Muscle layer of duodenum (tissue), 2 donors: Measurements from ENCODE around the gene ZNF683.

Experiments
- H3K27ac ChIP-seq: one replicate; pipeline ENCODE4 v1.7.0; 2013; ENCODE audit warnings: mild to moderate bottlenecking, low read length
- H3K27me3 ChIP-seq: one replicate; pipeline ENCODE4 v1.7.0; 2013; ENCODE audit warnings: low read depth, mild to moderate bottlenecking, control low read depth, low read length
- H3K36me3 ChIP-seq, 2 donors: one replicate each; pipeline ENCODE4 v1.7.0; 2013; ENCODE audit warnings: low read length in 2 of 2, control low read depth in 1 of 2, mild to moderate bottlenecking in 1 of 2; ENCODE audit not compliant: insufficient read depth in 2 of 2, control insufficient read depth in 1 of 2
- H3K4me1 ChIP-seq, 2 donors: one replicate each; pipeline ENCODE4 v1.7.0; 2013; ENCODE audit warnings: low read length in 2 of 2, mild to moderate bottlenecking in 2 of 2, control low read depth in 1 of 2, moderate library complexity in 1 of 2; ENCODE audit not compliant: insufficient read depth in 2 of 2, control insufficient read depth in 1 of 2
- H3K4me3 ChIP-seq, 2 donors: one replicate each; pipeline ENCODE4 v1.7.0; 2013; ENCODE audit warnings: low read length in 2 of 2, low read depth in 1 of 2, mild to moderate bottlenecking in 1 of 2
- H3K9me3 ChIP-seq, 2 donors: one replicate each; pipeline ENCODE4 v1.7.0; 2013; ENCODE audit warnings: low read length in 2 of 2, control low read depth in 1 of 2, mild to moderate bottlenecking in 1 of 2; ENCODE audit not compliant: control insufficient read depth in 1 of 2
- donor health status: healthy.

Gene ZNF683

DNA sequence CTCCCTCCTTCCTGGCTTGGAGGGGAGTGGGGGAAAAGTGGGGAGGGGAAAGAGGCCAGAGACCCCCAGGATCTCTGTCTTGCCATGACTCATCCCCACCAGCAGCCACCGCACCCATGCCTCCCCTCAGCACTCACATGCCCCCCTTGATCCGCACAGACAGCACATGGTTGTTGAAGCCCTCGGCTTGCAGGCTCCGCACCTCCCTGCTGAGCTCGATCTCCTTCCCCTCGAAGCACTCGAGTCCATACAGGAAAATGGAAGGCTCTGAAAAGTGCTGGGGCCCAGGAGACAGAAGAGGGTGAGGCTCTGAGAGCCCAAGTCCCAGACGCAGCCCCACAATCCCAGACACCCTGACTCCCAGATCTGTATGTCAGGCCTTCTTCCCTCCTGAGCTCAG is 44.0 kb downstream of the ZNF683 start:
- H3K27me3 ChIP-seq: peaks cover 4% of the 10 kb centered on the region
- no peak overlapping the region for H3K4me3 ChIP-seq
- H3K27ac ChIP-seq: no peak overlapping the region
- no peaks in the 10 kb centered on the region for H3K9me3 ChIP-seq
- H3K4me1 ChIP-seq: no peaks in the 10 kb centered on the region
- H3K36me3 ChIP-seq: no peaks in the 10 kb centered on the region

DNA sequence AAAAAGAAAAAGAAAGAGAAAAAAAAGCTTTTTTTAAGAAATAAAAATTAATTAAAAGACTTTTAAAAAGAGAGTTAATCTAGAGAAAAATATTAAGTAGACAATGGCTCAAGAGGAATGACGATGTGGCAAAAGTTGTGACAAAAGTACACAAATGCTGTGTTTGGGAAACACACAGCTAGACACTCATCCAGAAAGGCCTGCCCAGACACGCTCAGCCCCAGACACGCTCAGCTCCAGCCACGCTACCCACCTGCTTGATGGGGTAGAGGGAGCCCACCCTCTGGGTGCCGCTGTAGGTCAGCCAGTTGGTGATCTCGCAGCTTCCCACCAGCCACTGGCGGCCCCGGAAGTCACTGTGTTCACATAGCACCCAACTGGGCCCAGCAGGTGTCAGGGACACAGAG is 44.6 kb downstream of the ZNF683 start:
- no peaks in the 10 kb centered on the region for H3K36me3 ChIP-seq
- no peak overlapping the region for H3K4me3 ChIP-seq
- no peaks in the 10 kb centered on the region for H3K4me1 ChIP-seq
- no peak overlapping the region for H3K27ac ChIP-seq
- H3K27me3 ChIP-seq: peaks cover 4% of the 10 kb centered on the region
- no peaks in the 10 kb centered on the region for H3K9me3 ChIP-seq

DNA sequence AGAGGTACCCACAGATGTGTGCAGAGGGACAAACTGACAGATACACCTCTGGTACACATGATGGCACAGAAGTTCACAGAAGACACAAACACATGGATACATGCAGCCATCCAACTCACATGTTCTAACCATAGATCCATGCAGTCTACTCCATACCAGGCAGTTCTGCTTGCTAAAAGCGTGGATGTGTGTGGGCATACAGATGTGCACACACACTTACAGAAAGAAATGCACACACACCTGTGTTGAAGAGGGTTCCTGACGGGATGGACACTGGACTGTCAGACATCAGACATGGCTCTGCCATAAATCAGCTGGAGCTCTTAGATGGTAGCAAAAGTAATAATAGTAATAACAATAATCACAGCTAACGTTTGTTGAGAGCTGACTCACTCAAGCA is 48.0 kb downstream of the ZNF683 start:
- Histone ChIP-seq H3K9me3 (no peaks in the 10 kb centered on the region), H3K27me3 (no peaks in the 10 kb centered on the region), H3K4me3 (no peak overlapping the region), H3K4me1 (peaks cover 0 to 9% of the 10 kb centered on the region in 2 donors), H3K27ac (no peak overlapping the region), H3K36me3 (no peaks in the 10 kb centered on the region)

DNA sequence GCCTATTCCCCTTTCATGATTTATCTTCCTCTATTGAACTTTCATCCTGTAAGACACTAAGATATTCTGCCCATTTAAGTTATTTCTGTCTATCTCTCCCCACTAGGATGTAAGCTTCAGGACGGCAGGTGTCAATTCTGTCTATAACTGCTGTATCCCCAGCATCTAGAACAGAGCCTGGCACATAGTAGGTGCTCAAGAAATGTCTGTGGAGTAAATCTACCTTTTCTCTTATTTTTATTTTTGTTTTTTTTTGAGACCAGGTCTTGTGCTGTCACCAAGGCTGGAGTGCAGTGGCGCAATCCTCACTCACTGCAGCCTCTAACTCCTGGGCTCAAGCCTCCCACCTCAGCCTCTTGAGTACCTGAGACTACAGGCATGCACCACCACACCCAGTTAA is 49.2 kb downstream of the ZNF683 start:
- no peaks in the 10 kb centered on the region for H3K36me3 ChIP-seq
- H3K4me3 ChIP-seq: no peak overlapping the region
- H3K27ac ChIP-seq: no peak overlapping the region
- no peaks in the 10 kb centered on the region for H3K9me3 ChIP-seq
- H3K4me1 ChIP-seq: peaks cover 0 to 9% of the 10 kb centered on the region in 2 donors
- H3K27me3 ChIP-seq: no peaks in the 10 kb centered on the region

DNA sequence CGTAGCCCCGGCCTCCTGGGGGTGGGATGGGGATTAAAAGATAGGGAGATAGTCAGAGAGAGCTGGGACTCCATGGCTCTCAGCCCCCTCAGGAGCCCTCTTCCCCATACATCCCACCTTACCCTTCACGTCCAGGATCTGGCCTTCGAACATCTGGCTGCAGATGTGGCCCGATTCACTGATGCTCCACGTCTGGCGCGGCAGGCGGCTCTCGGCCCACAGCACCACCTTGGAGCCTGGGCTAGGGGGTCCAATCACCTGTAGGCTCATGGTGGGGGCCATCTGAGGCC is 50.6 kb downstream of the ZNF683 start:
- peaks cover 0 to 9% of the 10 kb centered on the region in 2 donors for H3K4me1 ChIP-seq
- H3K27ac ChIP-seq: no peak overlapping the region
- no peaks in the 10 kb centered on the region for H3K27me3 ChIP-seq
- H3K4me3 ChIP-seq: no peak overlapping the region
- H3K9me3 ChIP-seq: no peaks in the 10 kb centered on the region
- H3K36me3 ChIP-seq: no peaks in the 10 kb centered on the region

DNA sequence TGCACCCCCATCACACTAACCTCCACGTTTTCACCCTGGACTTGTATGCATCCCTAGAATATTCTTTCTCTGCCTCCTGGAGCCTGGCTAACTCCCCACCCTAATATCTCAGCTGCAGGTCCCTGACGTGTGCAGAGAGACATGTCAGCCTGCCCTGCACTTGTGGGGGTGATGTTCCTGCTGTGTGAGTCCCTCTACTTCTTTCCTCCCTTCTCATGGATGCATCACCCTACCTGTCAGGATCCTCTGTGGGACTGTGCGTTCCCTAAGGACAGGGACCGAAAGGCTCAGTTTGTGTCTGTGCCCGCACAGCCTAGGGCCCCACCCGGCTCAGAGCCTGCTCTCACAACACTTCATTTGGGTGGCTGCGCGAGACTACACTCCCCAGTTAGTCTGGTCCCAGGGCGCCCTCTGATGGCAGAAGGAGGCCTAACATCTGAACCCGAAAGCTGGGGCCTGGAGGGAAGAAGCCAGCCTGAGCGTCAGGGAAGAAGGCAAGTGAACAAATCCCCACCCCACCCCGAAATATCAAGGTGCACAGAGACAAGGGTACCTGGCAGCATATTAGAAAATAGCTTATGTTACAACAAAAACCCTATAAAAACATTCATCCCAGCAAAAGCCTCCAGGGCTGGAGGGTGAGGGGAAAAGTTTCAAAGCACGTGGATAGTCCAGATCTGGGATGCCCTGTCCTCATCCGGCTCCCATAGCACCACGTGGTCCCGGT is 51.1 kb downstream of the ZNF683 start:
- Histone ChIP-seq H3K36me3 (no peaks in the 10 kb centered on the region), H3K27me3 (no peaks in the 10 kb centered on the region), H3K27ac (no peak overlapping the region), H3K4me1 (peaks cover 0 to 9% of the 10 kb centered on the region in 2 donors), H3K4me3 (no peak overlapping the region), H3K9me3 (no peaks in the 10 kb centered on the region)

DNA sequence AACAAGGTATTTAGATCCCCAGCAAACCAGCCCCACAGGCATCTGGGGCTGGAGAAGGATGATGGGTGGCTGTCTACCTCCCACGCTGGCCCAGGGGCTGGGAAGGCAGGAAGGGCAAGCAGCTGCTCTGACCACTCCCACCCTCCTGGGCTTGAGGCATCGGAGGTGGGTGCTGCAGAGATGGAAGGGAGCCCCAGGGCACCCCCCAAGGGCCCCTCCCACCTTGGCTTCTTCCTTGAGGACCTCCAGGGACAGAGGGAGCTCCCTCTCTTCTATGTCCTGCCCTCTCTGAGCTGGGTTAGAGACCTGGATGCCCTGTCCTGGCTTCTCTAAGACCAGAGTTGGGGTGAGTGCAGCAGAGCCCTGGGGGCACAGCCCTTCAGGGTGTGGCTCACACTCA is 51.7 kb downstream of the ZNF683 start:
- no peak overlapping the region for H3K27ac ChIP-seq
- H3K4me3 ChIP-seq: no peak overlapping the region
- H3K36me3 ChIP-seq: no peaks in the 10 kb centered on the region
- peaks cover 0 to 9% of the 10 kb centered on the region in 2 donors for H3K4me1 ChIP-seq
- no peaks in the 10 kb centered on the region for H3K27me3 ChIP-seq
- no peaks in the 10 kb centered on the region for H3K9me3 ChIP-seq

DNA sequence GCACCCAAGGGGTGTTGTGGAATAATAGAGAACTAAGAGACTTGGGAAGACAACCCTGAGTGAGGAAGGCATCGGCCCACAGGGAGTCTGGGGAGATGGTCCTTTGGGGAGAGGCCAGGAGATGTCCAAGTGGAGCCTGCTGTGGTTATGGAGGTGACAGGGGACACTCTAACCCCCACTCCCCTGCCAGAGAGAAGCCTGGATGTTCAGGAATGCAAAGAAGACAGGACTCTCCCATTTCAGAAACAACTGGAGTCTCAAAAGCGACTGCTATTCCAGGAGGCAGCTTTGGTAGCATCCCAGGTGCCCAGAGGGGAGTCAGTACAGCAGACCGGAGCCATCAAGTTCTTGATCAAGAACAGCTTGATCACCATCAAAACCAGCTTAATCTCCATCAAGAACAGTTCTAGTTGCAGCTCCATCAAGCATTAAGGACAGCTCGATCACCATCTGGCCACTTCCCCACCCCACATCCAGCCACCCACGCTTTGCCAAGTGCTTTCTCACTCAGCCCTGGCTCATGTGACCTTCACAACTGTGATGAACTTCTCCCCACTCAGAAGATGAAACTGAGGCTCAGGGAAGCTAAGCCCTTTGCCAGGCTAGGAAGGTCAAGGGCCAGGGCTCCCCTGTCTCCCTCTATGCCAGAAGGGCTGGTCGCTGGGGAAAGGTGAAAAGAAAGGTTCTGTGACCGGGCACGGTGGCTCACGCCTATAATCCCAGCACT is 54.0 kb downstream of the ZNF683 start:
- Histone ChIP-seq H3K9me3 (no peaks in the 10 kb centered on the region), H3K36me3 (no peaks in the 10 kb centered on the region), H3K4me1 (peaks cover 0 to 9% of the 10 kb centered on the region in 2 donors), H3K4me3 (peak overlapping the region in 1 of 2 donors; percentile 30), H3K27me3 (no peaks in the 10 kb centered on the region), H3K27ac (peak overlapping the region; percentile 63)

DNA sequence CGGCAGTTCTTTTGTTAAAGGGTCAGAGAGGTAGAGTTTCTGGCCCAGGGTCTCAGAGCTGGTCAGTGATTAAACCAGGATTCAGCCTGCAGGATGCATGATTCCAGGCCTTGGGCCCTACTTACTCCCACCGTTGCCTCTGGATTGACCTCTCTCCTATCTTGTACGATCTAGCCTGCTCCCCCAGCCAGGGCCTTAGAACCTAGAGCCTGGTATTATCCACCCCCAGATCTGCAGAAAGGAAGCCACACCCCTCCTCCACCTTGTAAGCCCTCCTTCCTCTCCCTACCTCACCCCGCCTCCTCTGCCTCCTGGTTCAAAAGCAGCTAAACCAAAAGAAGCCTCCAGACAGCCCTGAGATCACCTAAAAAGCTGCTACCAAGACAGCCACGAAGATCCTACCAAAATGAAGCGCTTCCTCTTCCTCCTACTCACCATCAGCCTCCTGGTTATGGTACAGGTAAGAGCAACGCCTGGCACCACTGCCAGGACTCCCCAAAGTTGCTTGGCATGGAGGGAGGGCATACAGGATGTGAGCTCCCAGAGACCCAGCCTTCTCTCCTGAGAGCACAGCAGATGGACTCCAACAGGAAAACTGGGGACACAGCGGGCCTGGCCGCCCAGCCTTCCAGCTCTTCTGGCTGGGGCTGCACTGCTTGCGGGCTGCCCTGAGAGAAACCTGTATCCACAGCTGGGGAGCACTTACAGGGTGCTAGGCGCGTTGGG is 54.8 kb downstream of the ZNF683 start, which contains the start of gene CD52:
Gene CD52 (plus strand): TSS at position 347 of the 726 bp plus-strand sequence. CDS start 60 bp downstream, at position 407.
- Histone ChIP-seq H3K4me3 (peak within 1 kb of the TSS in 1 of 2 donors; percentile 30), H3K4me1 (peaks cover 0 to 9% of the 10 kb centered on the region in 2 donors), H3K9me3 (no peaks in the 10 kb centered on the region), H3K27ac (peak within 1 kb of the TSS; percentile 63), H3K36me3 (no peaks in the 10 kb centered on the region), H3K27me3 (no peaks in the 10 kb centered on the region)

DNA sequence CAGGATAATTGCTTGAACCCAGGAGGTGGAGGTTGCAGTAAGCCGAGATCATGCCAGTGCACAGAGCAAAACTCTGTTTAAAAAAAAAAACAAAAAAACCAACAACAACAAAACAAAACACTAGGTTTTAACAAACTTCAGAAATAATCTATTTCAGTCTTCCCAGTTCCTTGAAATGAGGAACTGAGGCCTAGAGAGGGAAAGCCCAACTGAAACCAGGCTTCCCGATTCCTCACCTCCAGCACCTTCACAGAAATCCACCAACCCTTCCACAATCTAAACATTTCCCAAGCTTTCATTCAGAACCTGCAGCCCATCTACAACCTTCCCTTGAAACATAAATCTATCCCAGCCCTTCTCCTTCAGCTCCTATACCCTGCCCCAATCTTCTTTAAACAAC is 55.4 kb downstream of the ZNF683 start:
- peak overlapping the region; percentile 33 for H3K27ac ChIP-seq
- no peak overlapping the region for H3K4me3 ChIP-seq
- H3K27me3 ChIP-seq: no peaks in the 10 kb centered on the region

More for the DNA sequence above, 55.4 kb downstream of the ZNF683 start:
- Histone ChIP-seq H3K4me1 (peaks cover 0 to 9% of the 10 kb centered on the region in 2 donors), H3K9me3 (no peaks in the 10 kb centered on the region), H3K36me3 (no peaks in the 10 kb centered on the region)
